SK-N-SH (cell line): ENCODE measurements around the gene MAST4. TPM values are rescaled to one million over a fixed set of nuclear protein-coding genes. Genes with fewer than 3 reads are reported as not detected.
A peak's percentile ranks its signal among the peaks of the same experiment; 100 is the strongest.

Experiments
- CTCF ChIA-PET: fragments of 300-600, 350-600 bp; formaldehyde crosslinking; extraction: SDS; loops from one replicate; lab custom pipeline; 2021; lab: Yijun Ruan, JAX
- POLR2A ChIA-PET: fragments of 350-600 bp; sonication (Branson Sonifier 250); formaldehyde crosslinking; extraction: SDS; loops from one replicate; lab custom pipeline; 2020; ENCODE audit warnings: antibody characterized with exemption, inconsistent platforms; lab: Yijun Ruan, JAX
- DNase-seq: peaks from one replicate; pipeline ENCODE4 v3.0.0; 2012
- H2AFZ ChIP-seq: fragments of 200-600 bp; sonication (generic); 2 replicates; pipeline ENCODE4 v1.8.1; 2016; ENCODE audit warnings: antibody characterized with exemption, mild to moderate bottlenecking, low read depth
- H3F3A ChIP-seq: fragments of 200-600 bp; sonication (generic); replicated peaks from 2 replicates; pipeline ENCODE3; 2016; ENCODE audit warnings: antibody characterized with exemption, mild to moderate bottlenecking; ENCODE audit not compliant: insufficient read depth
- H3K27ac ChIP-seq, 2 experiments: fragments of 200-500 bp in 1 of 2; fragments of 200-600 bp in 1 of 2; sonication (Bioruptor generic) in 1 of 2; sonication (generic), shearing (Covaris generic) in 1 of 2; 2 replicates each; pipeline versions ENCODE4 v1.5.1 to v1.6.1; 2014 to 2016; ENCODE audit warnings: low read depth in 2 of 2, inconsistent platforms in 1 of 2, low read length in 1 of 2, mild to moderate bottlenecking in 1 of 2, mixed read lengths in 1 of 2
- H3K27me3 ChIP-seq: fragments of 200-600 bp; sonication (generic), shearing (Covaris generic); 2 replicates; pipeline ENCODE4 v1.6.1; 2016; ENCODE audit warnings: mixed run types; ENCODE audit not compliant: insufficient read depth
- H3K36me3 ChIP-seq, 2 experiments: fragments of 200-500 bp in 1 of 2; fragments of 200-600 bp in 1 of 2; sonication (Bioruptor generic) in 1 of 2; sonication (generic) in 1 of 2; replicated peaks in 1 of 2; 2 replicates each; pipeline versions ENCODE3 to v1.5.1; 2014 to 2016; ENCODE audit warnings: low read length in 1 of 2, mild to moderate bottlenecking in 1 of 2; ENCODE audit not compliant: insufficient read depth in 2 of 2, control insufficient read depth in 1 of 2
- H3K4me1 ChIP-seq, 2 experiments: fragments of 200-500 bp in 1 of 2; fragments of 200-600 bp in 1 of 2; sonication (Bioruptor generic) in 1 of 2; sonication (generic), shearing (Covaris generic) in 1 of 2; 2 replicates each; pipeline versions ENCODE4 v1.5.1 to v1.6.1; 2014 to 2016; ENCODE audit warnings: low read depth in 1 of 2, low read length in 1 of 2, mixed run types in 1 of 2; ENCODE audit not compliant: insufficient read depth in 2 of 2, control insufficient read depth in 1 of 2
- H3K4me2 ChIP-seq: fragments of 200-600 bp; sonication (generic), shearing (Covaris generic); 2 replicates; pipeline ENCODE4 v1.6.1; 2017; ENCODE audit warnings: mixed run types
- H3K4me3 ChIP-seq, 2 experiments: fragments of 200-500 bp in 1 of 2; fragments of 200-600 bp in 1 of 2; sonication (Bioruptor generic) in 1 of 2; sonication (generic), shearing (Covaris generic) in 1 of 2; 2 replicates each; pipeline versions ENCODE4 v1.5.1 to v1.8.1; 2014 to 2016; ENCODE audit warnings: low read depth in 2 of 2, inconsistent platforms in 1 of 2, low read length in 1 of 2, mild to moderate bottlenecking in 1 of 2, mixed read lengths in 1 of 2, moderate library complexity in 1 of 2
- H3K79me2 ChIP-seq: fragments of 200-600 bp; sonication (generic); 2 replicates; pipeline ENCODE4 v1.8.1; 2017; ENCODE audit warnings: mild to moderate bottlenecking; ENCODE audit not compliant: insufficient read depth
- H3K9ac ChIP-seq: fragments of 200-600 bp; sonication (generic); 2 replicates; pipeline ENCODE4 v1.6.1; 2017; ENCODE audit warnings: mixed run types
- H3K9me2 ChIP-seq: fragments of 200-600 bp; sonication (generic); 2 replicates; pipeline ENCODE4 v1.6.1; 2017; ENCODE audit warnings: mixed run types
- H3K9me3 ChIP-seq: fragments of 200-600 bp; sonication (generic); 2 replicates; pipeline ENCODE4 v1.6.1; 2017; ENCODE audit warnings: mixed run types, mild to moderate bottlenecking, moderate library complexity
- H4K20me1 ChIP-seq: fragments of 200-600 bp; sonication (generic); 2 replicates; pipeline ENCODE4 v1.6.1; 2017; ENCODE audit warnings: mild to moderate bottlenecking, mixed run types; ENCODE audit not compliant: insufficient read depth
- ELF1 ChIP-seq: IDR thresholded peaks from 2 replicates; pipeline ENCODE4 v1.4.0; 2012
- EP300 ChIP-seq, 2 experiments: IDR thresholded peaks; 2 replicates each; pipeline versions ENCODE4 v1.4.0 to v1.6.1; 2012; ENCODE audit warnings: borderline replicate concordance in 1 of 2, low read depth in 1 of 2, low read length in 1 of 2
- EZH2phosphoT487 ChIP-seq: fragments of 200-600 bp; sonication (generic); IDR thresholded peaks from 2 replicates; pipeline ENCODE4 v1.6.1; 2017; ENCODE audit warnings: low read depth, mixed run types, mild to moderate bottlenecking, antibody characterized with exemption, moderate library complexity, borderline replicate concordance
- FOSL2 ChIP-seq: IDR thresholded peaks from 2 replicates; pipeline ENCODE4 v1.4.0; 2012; ENCODE audit warnings: low read depth, mild to moderate bottlenecking, moderate library complexity, borderline replicate concordance
- FOXJ3 ChIP-seq: sonication (generic); formaldehyde crosslinking; IDR thresholded peaks from 2 replicates; pipeline ENCODE4 v1.5.1; 2020; ENCODE audit warnings: mild to moderate bottlenecking, missing genetic modification reagents
- GABPA ChIP-seq: IDR thresholded peaks from 2 replicates; pipeline ENCODE4 v1.4.0; 2012; ENCODE audit warnings: low read depth, mild to moderate bottlenecking
- GATA2 ChIP-seq: sonication (generic); formaldehyde crosslinking; IDR thresholded peaks from 2 replicates; pipeline ENCODE4 v1.5.0; 2020; ENCODE audit warnings: mild to moderate bottlenecking, missing genetic modification reagents
- JUND ChIP-seq: IDR thresholded peaks from 2 replicates; pipeline ENCODE4 v1.4.0; 2012
- RAD21 ChIP-seq: IDR thresholded peaks from 2 replicates; pipeline ENCODE4 v1.6.1; 2012; ENCODE audit warnings: mild to moderate bottlenecking, low read length
- RCOR1 ChIP-seq: fragments of 150-350 bp; IDR thresholded peaks from 2 replicates; pipeline ENCODE4 v1.6.1; 2017; ENCODE audit warnings: antibody characterized with exemption, low read length
- RFX5 ChIP-seq: IDR thresholded peaks from 2 replicates; pipeline ENCODE4 v1.6.1; 2012; ENCODE audit warnings: mild to moderate bottlenecking, improper control_type of control experiment, low read length
- RXRA ChIP-seq: IDR thresholded peaks from 2 replicates; pipeline ENCODE4 v1.4.0; 2012; ENCODE audit warnings: low read depth, mild to moderate bottlenecking, borderline replicate concordance
- SMC3 ChIP-seq: IDR thresholded peaks from 2 replicates; pipeline ENCODE4 v1.6.1; 2012; ENCODE audit warnings: low read depth, low read length, improper control_type of control experiment
- TCF12 ChIP-seq: IDR thresholded peaks from 2 replicates; pipeline ENCODE4 v1.4.0; 2012
- TEAD4 ChIP-seq: IDR thresholded peaks from 2 replicates; pipeline ENCODE4 v1.4.0; 2012; ENCODE audit warnings: mild to moderate bottlenecking, borderline replicate concordance; ENCODE audit not compliant: insufficient read depth
- YY1 ChIP-seq: IDR thresholded peaks from 2 replicates; pipeline ENCODE4 v1.4.0; 2012; ENCODE audit warnings: low read depth, mild to moderate bottlenecking
- WGBS: methylation state at CpG from one replicate; pipeline ENCODE4 v1.1.6; 2017; ENCODE audit warnings: low lambda C conversion rate; 5-methylcytosine and 5-hydroxymethylcytosine counted together
- polyA plus RNA-seq, 3 experiments: library from polyadenylated mRNA; depleted of rRNA; stranded (reverse); fragments of >200 nt; gene quantifications; 2 replicates each; pipeline ENCODE4 v1.2.3, GENCODE V29; 2012
- TF ChIP-seq, protein P1 (sequence below): IDR thresholded peaks from 2 replicates; pipeline ENCODE4 v1.6.1; 2012; ENCODE audit warnings: mild to moderate bottlenecking, low read depth, low read length, moderate library complexity
- TF ChIP-seq, protein P2 (sequence below): IDR thresholded peaks from 2 replicates; pipeline ENCODE4 v1.4.0; 2012; ENCODE audit warnings: low read depth, borderline replicate concordance
- TF ChIP-seq, protein P3 (sequence below): fragments of 200-600 bp; sonication (generic); IDR thresholded peaks from 2 replicates; pipeline ENCODE4 v1.6.1; 2017; ENCODE audit warnings: antibody characterized with exemption, mild to moderate bottlenecking, moderate library complexity
- TF ChIP-seq, protein P4 (sequence below): IDR thresholded peaks from 2 replicates; pipeline ENCODE4; 2012

MAST4 gene
- polyA plus RNA-seq, 1 of the 3 experiments (the other 2 are of a cell fraction): 2.2 TPM

DNA sequence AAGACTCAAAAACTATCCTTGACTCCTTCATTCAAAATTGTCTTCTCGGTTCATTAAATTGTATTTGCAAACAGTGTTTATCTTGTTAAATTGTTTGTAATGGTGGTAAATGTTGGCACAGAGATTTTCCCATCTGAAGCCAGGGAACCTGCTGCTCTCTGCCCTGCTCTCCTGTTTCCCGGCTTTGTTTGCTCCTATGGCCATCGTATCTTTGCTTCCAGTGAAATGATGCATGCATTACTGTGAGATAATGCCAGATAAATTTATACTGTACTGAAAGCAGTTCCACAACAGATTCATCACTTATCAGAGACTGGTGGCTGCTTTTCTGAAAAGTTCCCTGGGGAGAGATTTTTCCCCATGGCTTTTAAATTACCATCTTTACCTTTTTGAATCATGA is 519.1 kb downstream of the MAST4 start (continued):
- TF ChIP-seq GATA2: peak; percentile 89
- TF ChIP-seq, protein P1, sequence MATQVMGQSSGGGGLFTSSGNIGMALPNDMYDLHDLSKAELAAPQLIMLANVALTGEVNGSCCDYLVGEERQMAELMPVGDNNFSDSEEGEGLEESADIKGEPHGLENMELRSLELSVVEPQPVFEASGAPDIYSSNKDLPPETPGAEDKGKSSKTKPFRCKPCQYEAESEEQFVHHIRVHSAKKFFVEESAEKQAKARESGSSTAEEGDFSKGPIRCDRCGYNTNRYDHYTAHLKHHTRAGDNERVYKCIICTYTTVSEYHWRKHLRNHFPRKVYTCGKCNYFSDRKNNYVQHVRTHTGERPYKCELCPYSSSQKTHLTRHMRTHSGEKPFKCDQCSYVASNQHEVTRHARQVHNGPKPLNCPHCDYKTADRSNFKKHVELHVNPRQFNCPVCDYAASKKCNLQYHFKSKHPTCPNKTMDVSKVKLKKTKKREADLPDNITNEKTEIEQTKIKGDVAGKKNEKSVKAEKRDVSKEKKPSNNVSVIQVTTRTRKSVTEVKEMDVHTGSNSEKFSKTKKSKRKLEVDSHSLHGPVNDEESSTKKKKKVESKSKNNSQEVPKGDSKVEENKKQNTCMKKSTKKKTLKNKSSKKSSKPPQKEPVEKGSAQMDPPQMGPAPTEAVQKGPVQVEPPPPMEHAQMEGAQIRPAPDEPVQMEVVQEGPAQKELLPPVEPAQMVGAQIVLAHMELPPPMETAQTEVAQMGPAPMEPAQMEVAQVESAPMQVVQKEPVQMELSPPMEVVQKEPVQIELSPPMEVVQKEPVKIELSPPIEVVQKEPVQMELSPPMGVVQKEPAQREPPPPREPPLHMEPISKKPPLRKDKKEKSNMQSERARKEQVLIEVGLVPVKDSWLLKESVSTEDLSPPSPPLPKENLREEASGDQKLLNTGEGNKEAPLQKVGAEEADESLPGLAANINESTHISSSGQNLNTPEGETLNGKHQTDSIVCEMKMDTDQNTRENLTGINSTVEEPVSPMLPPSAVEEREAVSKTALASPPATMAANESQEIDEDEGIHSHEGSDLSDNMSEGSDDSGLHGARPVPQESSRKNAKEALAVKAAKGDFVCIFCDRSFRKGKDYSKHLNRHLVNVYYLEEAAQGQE: no peak
- TF ChIP-seq FOSL2: no peak
- peak; percentile 92 for TF ChIP-seq RCOR1
- TF ChIP-seq TEAD4: no peak
- no peak for TF ChIP-seq JUND

DNA sequence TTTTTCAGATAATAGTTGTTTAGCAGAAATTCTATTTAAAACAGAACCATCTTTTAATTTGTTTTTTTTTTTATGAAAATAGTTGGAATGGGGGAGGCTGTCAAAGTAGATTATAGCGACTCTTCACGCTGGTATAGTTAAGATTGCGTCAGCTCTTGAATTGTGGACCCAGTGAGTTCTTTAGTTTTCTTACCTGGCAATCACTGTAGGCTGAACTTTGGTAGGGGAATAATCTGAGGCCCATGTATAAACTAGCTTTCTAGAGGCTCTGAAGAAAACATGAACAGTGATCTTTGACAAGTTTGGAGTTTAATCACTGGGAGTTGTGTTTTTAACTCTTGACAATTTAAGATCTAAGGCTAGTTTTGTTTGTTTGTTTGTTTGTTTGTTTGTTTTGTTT is 519.6 kb downstream of the MAST4 start:
- no peak for DNase-seq
- TF ChIP-seq EZH2phosphoT487 (no peak), JUND (no peak), SMC3 (no peak), FOXJ3 (CRISPR knock-in tag) (no peak), YY1 (no peak), RXRA (no peak), RFX5 (no peak), ELF1 (no peak), RAD21 (no peak), EP300 (IDR thresholded peaks at IDR 0.05; ENCODE audit: borderline replicate concordance in 1 of 2, low read depth in 1 of 2, low read length in 1 of 2) (no peak), GABPA (no peak), TCF12 (no peak)
- TF ChIP-seq, protein P2, sequence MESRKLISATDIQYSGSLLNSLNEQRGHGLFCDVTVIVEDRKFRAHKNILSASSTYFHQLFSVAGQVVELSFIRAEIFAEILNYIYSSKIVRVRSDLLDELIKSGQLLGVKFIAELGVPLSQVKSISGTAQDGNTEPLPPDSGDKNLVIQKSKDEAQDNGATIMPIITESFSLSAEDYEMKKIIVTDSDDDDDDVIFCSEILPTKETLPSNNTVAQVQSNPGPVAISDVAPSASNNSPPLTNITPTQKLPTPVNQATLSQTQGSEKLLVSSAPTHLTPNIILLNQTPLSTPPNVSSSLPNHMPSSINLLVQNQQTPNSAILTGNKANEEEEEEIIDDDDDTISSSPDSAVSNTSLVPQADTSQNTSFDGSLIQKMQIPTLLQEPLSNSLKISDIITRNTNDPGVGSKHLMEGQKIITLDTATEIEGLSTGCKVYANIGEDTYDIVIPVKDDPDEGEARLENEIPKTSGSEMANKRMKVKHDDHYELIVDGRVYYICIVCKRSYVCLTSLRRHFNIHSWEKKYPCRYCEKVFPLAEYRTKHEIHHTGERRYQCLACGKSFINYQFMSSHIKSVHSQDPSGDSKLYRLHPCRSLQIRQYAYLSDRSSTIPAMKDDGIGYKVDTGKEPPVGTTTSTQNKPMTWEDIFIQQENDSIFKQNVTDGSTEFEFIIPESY: no peak
- TF ChIP-seq, protein P3, sequence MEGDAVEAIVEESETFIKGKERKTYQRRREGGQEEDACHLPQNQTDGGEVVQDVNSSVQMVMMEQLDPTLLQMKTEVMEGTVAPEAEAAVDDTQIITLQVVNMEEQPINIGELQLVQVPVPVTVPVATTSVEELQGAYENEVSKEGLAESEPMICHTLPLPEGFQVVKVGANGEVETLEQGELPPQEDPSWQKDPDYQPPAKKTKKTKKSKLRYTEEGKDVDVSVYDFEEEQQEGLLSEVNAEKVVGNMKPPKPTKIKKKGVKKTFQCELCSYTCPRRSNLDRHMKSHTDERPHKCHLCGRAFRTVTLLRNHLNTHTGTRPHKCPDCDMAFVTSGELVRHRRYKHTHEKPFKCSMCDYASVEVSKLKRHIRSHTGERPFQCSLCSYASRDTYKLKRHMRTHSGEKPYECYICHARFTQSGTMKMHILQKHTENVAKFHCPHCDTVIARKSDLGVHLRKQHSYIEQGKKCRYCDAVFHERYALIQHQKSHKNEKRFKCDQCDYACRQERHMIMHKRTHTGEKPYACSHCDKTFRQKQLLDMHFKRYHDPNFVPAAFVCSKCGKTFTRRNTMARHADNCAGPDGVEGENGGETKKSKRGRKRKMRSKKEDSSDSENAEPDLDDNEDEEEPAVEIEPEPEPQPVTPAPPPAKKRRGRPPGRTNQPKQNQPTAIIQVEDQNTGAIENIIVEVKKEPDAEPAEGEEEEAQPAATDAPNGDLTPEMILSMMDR: no peak
- TF ChIP-seq, protein P1: no peak
- TF ChIP-seq, protein P4, sequence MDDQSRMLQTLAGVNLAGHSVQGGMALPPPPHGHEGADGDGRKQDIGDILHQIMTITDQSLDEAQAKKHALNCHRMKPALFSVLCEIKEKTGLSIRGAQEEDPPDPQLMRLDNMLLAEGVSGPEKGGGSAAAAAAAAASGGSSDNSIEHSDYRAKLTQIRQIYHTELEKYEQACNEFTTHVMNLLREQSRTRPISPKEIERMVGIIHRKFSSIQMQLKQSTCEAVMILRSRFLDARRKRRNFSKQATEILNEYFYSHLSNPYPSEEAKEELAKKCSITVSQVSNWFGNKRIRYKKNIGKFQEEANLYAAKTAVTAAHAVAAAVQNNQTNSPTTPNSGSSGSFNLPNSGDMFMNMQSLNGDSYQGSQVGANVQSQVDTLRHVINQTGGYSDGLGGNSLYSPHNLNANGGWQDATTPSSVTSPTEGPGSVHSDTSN: no peak
- TF ChIP-seq, all 33 proteins: peak for 0
- WGBS: 88% methylated on average over 3 of the region's 3 CpGs

More for the DNA sequence above, 519.6 kb downstream of the MAST4 start:
- POLR2A ChIA-PET: interaction anchor here (1.1 kb wide), 1 partner anchor 11 kb away, joined by 3 read pairs; no protein-coding TSS in a partner anchor
- H3F3A ChIP-seq: no peaks in the 10 kb centered on the region
- H3K27me3 ChIP-seq: no peaks in the 10 kb centered on the region
- H3K4me3 ChIP-seq: no peak overlapping the region
- H3K4me2 ChIP-seq: no peak overlapping the region
- peaks cover 0 to 2% of the 10 kb centered on the region in 2 experiments for H3K36me3 ChIP-seq
- H3K9me2 ChIP-seq: no peaks in the 10 kb centered on the region
- no peak overlapping the region for H2AFZ ChIP-seq
- H3K9ac ChIP-seq: no peak overlapping the region
- CTCF ChIA-PET: interaction anchor here (0.7 to 2.7 kb wide), 3 partner anchors 34 to 128 kb away, joined by 3 to 8 read pairs (median 3); no protein-coding TSS in a partner anchor
- H3K9me3 ChIP-seq: no peaks in the 10 kb centered on the region
- no peaks in the 10 kb centered on the region for H4K20me1 ChIP-seq
- peak overlapping the region in 1 of 2 experiments; percentile 89; a peak in 1 of 4 replicates for H3K27ac ChIP-seq
- no peaks in the 10 kb centered on the region for H3K79me2 ChIP-seq
- H3K4me1 ChIP-seq: peaks cover 0 to 6% of the 10 kb centered on the region in 2 experiments; a peak in 2 of 4 replicates
